ENCODE results near the gene NOL9. TPM values are rescaled to one million over a fixed set of nuclear protein-coding genes. Genes with fewer than 3 reads are reported as not detected.

Gene NOL9
- total and polyA plus RNA-seq, 10 of the 15 experiments (the other 5 are each of a cell fraction or from before 2014, with no cell fraction given), result 3.9 to 35.9 (median 23.0) TPM

DNA sequence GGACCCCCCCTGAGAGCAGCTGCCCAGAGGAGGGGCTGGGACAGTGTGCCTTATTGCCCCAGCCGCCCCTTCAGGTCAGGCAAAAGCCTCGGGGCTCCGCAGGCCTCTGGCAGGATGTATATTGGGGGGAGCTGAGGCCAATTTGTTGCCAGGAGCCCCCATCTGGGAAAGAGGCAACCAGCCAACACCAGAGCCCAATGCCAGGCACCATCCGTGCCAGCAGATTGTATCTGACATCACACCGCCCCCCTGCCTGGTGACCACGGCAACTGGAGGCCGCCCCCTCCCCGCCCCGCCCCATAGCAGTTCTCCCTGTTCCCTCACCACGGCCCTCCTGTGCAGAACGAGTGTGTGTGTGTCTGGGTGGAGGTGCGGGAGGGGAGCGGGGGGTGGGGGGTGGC, 59.3 kb downstream of the NOL9 start:
- no peak overlapping the region for H2AFZ ChIP-seq (ENCODE audit: control insufficient read depth, low read depth, low read length)
- H3K79me2 ChIP-seq (ENCODE audit: control insufficient read depth, insufficient read depth, low read length), result no peaks in the 10 kb centered on the region
- H3K27ac ChIP-seq (ENCODE audit: control insufficient read depth, insufficient read depth), result no peak overlapping the region
- no peak overlapping the region for H3K4me3 ChIP-seq
- H4K20me1 ChIP-seq (ENCODE audit: control insufficient read depth, insufficient read depth), result no peaks in the 10 kb centered on the region
- RAD21 ChIA-PET (ENCODE audit: unreplicated experiment), result no interaction called here
- POLR2A ChIA-PET, result no interaction called here
- 10% methylated on average over 6 of the region's 13 CpGs for WGBS (ENCODE audit: insufficient coverage, insufficient replicate concordance, low lambda C conversion rate, missing lambda C conversion rate)
- H3K9me3 ChIP-seq (replicated peaks; ENCODE audit: control insufficient read depth, insufficient read depth, low read length), result no peaks in the 10 kb centered on the region
- SMC1A ChIA-PET (ENCODE audit: uncharacterized antibody, unreplicated experiment), result no interaction called here
- peaks cover 4 to 8% of the 10 kb centered on the region in 2 experiments for H3K27me3 ChIP-seq (replicated peaks in 1 of 2; ENCODE audit: control insufficient read depth in 2 of 2, insufficient read depth in 2 of 2, low read length in 1 of 2)
- no TSS peak for BruUV-seq (replicated peaks)
- no peaks in the 10 kb centered on the region for H3K36me3 ChIP-seq (ENCODE audit: control insufficient read depth in 2 of 2, insufficient read depth in 2 of 2, low read length in 1 of 2)
- CTCF ChIA-PET, result no interaction called here
- H3K9ac ChIP-seq (ENCODE audit: control insufficient read depth, insufficient read depth, low read length), result no peak overlapping the region
- TF ChIP-seq KLF5 (IDR thresholded peaks at IDR 0.05; ENCODE audit: partially characterized antibody) (no peak), TAF1 (IDR thresholded peaks at IDR 0.05; ENCODE audit: borderline replicate concordance, low read depth, low read length) (no peak), RAD51 (IDR thresholded peaks at IDR 0.05) (no peak), POLR2A (IDR thresholded peaks at IDR 0.05; ENCODE audit: low read depth, low read length) (no peak), CBX5 (IDR thresholded peaks at IDR 0.05; ENCODE audit: low read depth) (no peak), MYB (IDR thresholded peaks at IDR 0.05; ENCODE audit: borderline replicate concordance, low read depth, low read length) (no peak)
- in situ Hi-C loops (cut with MboI), result loop anchor here (25.0 kb wide), 1 partner anchor 717 kb away; no protein-coding TSS in a partner anchor
- FAIRE-seq (no peak), ATAC-seq (no peak), DNase-seq (ENCODE audit: low read depth, low spot score) (no peak)
- no peaks in the 10 kb centered on the region for H3K4me1 ChIP-seq (ENCODE audit: control insufficient read depth, insufficient read depth, low read length)
- intact Hi-C loops (cut with micrococcal nuclease; ENCODE audit: unreplicated experiment), result no loop called here
- no peak overlapping the region for H3K4me2 ChIP-seq (ENCODE audit: control insufficient read depth, insufficient read depth)

DNA sequence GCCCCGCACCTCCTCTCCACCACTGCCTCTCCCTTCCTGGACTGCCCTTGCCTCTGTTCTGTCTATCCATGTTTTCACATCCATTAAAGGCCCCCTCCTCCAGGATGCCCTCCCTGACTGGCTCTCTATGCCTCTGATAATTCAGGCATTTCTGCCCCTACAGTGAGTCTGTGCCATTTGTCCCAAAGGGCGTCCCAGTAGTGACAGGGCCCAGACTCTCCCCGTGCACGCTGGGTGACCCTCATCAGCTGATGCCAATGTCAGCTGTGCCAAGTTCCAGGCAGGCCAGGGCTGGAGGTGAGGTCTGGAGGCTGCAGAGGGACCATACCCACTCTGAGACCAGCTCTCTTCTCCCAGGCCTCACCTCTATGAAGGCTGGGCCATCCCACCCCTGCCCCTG, 59.7 kb downstream of the NOL9 start:
- CTCF ChIA-PET, result no interaction called here

More for the DNA sequence above, 59.7 kb downstream of the NOL9 start:
- Histone ChIP-seq H3K9ac (ENCODE audit: control insufficient read depth, insufficient read depth, low read length) (no peak overlapping the region), H2AFZ (ENCODE audit: control insufficient read depth, low read depth, low read length) (no peak overlapping the region), H3K36me3 (ENCODE audit: control insufficient read depth in 2 of 2, insufficient read depth in 2 of 2, low read length in 1 of 2) (no peaks in the 10 kb centered on the region), H3K9me3 (replicated peaks; ENCODE audit: control insufficient read depth, insufficient read depth, low read length) (no peaks in the 10 kb centered on the region), H3K4me3 (no peak overlapping the region), H4K20me1 (ENCODE audit: control insufficient read depth, insufficient read depth) (no peaks in the 10 kb centered on the region), H3K27ac (ENCODE audit: control insufficient read depth, insufficient read depth) (no peak overlapping the region), H3K4me2 (ENCODE audit: control insufficient read depth, insufficient read depth) (no peak overlapping the region), H3K27me3 (replicated peaks in 1 of 2; ENCODE audit: control insufficient read depth in 2 of 2, insufficient read depth in 2 of 2, low read length in 1 of 2) (peaks cover 4 to 8% of the 10 kb centered on the region in 2 experiments), H3K4me1 (ENCODE audit: control insufficient read depth, insufficient read depth, low read length) (no peaks in the 10 kb centered on the region), H3K79me2 (ENCODE audit: control insufficient read depth, insufficient read depth, low read length) (no peaks in the 10 kb centered on the region)
- 23% methylated on average over 4 of the region's 4 CpGs for WGBS (ENCODE audit: insufficient coverage, insufficient replicate concordance, low lambda C conversion rate, missing lambda C conversion rate)
- intact Hi-C loops (cut with micrococcal nuclease; ENCODE audit: unreplicated experiment), result no loop called here
- DNase-seq (ENCODE audit: low read depth, low spot score), result no peak
- ChIA-PET POLR2A (no interaction called here), SMC1A (ENCODE audit: uncharacterized antibody, unreplicated experiment) (no interaction called here), RAD21 (ENCODE audit: unreplicated experiment) (no interaction called here)
- in situ Hi-C loops (cut with MboI), result loop anchor here (5.0 to 25.0 kb wide), 2 partner anchors 143 to 718 kb away; no protein-coding TSS in a partner anchor
- TF ChIP-seq SMAD5 (IDR thresholded peaks at IDR 0.05; ENCODE audit: low read depth) (no peak), EP300 (IDR thresholded peaks at IDR 0.05; ENCODE audit: borderline replicate concordance in 1 of 2, control insufficient read depth in 1 of 2, low read depth in 2 of 2, low read length in 2 of 2) (no peak), SIX5 (IDR thresholded peaks at IDR 0.05; ENCODE audit: low read depth, low read length, severe bottlenecking) (no peak), WRNIP1 (IDR thresholded peaks at IDR 0.05; ENCODE audit: borderline replicate concordance, low read depth, low read length) (no peak), BRCA1 (IDR thresholded peaks at IDR 0.05; ENCODE audit: low read depth, low read length) (no peak), NFYA (IDR thresholded peaks at IDR 0.05; ENCODE audit: borderline replicate concordance, low read depth, low read length) (no peak)
- TF ChIP-seq, protein P1, sequence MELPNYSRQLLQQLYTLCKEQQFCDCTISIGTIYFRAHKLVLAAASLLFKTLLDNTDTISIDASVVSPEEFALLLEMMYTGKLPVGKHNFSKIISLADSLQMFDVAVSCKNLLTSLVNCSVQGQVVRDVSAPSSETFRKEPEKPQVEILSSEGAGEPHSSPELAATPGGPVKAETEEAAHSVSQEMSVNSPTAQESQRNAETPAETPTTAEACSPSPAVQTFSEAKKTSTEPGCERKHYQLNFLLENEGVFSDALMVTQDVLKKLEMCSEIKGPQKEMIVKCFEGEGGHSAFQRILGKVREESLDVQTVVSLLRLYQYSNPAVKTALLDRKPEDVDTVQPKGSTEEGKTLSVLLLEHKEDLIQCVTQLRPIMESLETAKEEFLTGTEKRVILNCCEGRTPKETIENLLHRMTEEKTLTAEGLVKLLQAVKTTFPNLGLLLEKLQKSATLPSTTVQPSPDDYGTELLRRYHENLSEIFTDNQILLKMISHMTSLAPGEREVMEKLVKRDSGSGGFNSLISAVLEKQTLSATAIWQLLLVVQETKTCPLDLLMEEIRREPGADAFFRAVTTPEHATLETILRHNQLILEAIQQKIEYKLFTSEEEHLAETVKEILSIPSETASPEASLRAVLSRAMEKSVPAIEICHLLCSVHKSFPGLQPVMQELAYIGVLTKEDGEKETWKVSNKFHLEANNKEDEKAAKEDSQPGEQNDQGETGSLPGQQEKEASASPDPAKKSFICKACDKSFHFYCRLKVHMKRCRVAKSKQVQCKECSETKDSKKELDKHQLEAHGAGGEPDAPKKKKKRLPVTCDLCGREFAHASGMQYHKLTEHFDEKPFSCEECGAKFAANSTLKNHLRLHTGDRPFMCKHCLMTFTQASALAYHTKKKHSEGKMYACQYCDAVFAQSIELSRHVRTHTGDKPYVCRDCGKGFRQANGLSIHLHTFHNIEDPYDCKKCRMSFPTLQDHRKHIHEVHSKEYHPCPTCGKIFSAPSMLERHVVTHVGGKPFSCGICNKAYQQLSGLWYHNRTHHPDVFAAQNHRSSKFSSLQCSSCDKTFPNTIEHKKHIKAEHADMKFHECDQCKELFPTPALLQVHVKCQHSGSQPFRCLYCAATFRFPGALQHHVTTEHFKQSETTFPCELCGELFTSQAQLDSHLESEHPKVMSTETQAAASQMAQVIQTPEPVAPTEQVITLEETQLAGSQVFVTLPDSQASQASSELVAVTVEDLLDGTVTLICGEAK (IDR thresholded peaks at IDR 0.05; ENCODE audit: borderline replicate concordance), result no peak
- no TSS peak for BruUV-seq (replicated peaks)
- FAIRE-seq, result no peak
- ATAC-seq, result no peak
